HG03060 (cell line): ENCODE measurements around the gene ANO5.

ENCODE experiments used
- ATAC-seq: cut with Tn5 transposase; IDR thresholded peaks from one replicate; pipeline ENCODE4 v1.9.1; 2021; ENCODE audit warnings: low read depth, moderate number of reproducible peaks; ENCODE audit not compliant: unreplicated experiment

Gene ANO5

GRCh38 chr11:22192642-22193347 is at the start of gene ANO5:
Gene ANO5, plus strand, starts transcription at chr11:22193085. Its CDS starts 408 bp downstream, at chr11:22193493.
- no peak for ATAC-seq

GRCh38 chr11:22151649-22152197 is 41.2 kb upstream of the ANO5 start:
- no peak for ATAC-seq

- ATAC-seq: no peak
These were observed 35.4 kb upstream of the ANO5 start for GRCh38 chr11:22157531-22157930.

GRCh38 chr11:22161489-22161888 is 31.4 kb upstream of the ANO5 start:
- ATAC-seq: no peak

- no peak for ATAC-seq
These were observed 30.1 kb upstream of the ANO5 start for GRCh38 chr11:22162756-22163155.

- no peak for ATAC-seq
These were observed 29.5 kb upstream of the ANO5 start for GRCh38 chr11:22163394-22163797.

- no peak for ATAC-seq
These were observed 27.8 kb upstream of the ANO5 start for GRCh38 chr11:22165087-22165486.

GRCh38 chr11:22165759-22166513 is 26.9 kb upstream of the ANO5 start:
- ATAC-seq: no peak

- no peak for ATAC-seq
These were observed 23.1 kb upstream of the ANO5 start for GRCh38 chr11:22169833-22170232.

- no peak for ATAC-seq
These were observed 19.4 kb upstream of the ANO5 start for GRCh38 chr11:22173532-22173931.

- no peak for ATAC-seq
These were observed 15.7 kb upstream of the ANO5 start for GRCh38 chr11:22177186-22177585.

- no peak for ATAC-seq
These were observed 13.3 kb upstream of the ANO5 start for GRCh38 chr11:22179626-22180025.

- ATAC-seq: no peak
These were observed 12.8 kb upstream of the ANO5 start for GRCh38 chr11:22180131-22180530.

- ATAC-seq: no peak
These were observed 3.2 kb upstream of the ANO5 start for GRCh38 chr11:22189660-22190059.

GRCh38 chr11:22190827-22191463 is 1.9 kb upstream of the ANO5 start:
- no peak for ATAC-seq

GRCh38 chr11:22192289-22192641 is 620 bp upstream of the ANO5 start:
- ATAC-seq: no peak

GRCh38 chr11:22193348-22194051 is 615 bp downstream of the ANO5 start:
- no peak for ATAC-seq

- ATAC-seq: no peak
These were observed 1.4 kb downstream of the ANO5 start for GRCh38 chr11:22194306-22194705.

GRCh38 chr11:22194907-22195306 is 2.0 kb downstream of the ANO5 start:
- no peak for ATAC-seq

GRCh38 chr11:22197139-22198005 is 4.5 kb downstream of the ANO5 start:
- no peak for ATAC-seq
